ACC112 (cell line): ENCODE measurements around the gene CLEC20A.

Experiments
- H2AFZ ChIP-seq: fragments of 200-600 bp; sonication (generic); one replicate; pipeline ENCODE4 v1.6.0; 2017; ENCODE audit warnings: antibody characterized with exemption, low read length; ENCODE audit not compliant: unreplicated experiment
- H3K27ac ChIP-seq: fragments of 200-600 bp; sonication (generic); 2 replicates; pipeline ENCODE4 v1.5.1; 2014; ENCODE audit warnings: low read depth, mild to moderate bottlenecking, antibody characterized with exemption, low read length, moderate library complexity
- H3K27me3 ChIP-seq: fragments of 200-600 bp; sonication (generic); 2 replicates; pipeline ENCODE4 v1.6.1; 2014; ENCODE audit warnings: mild to moderate bottlenecking, antibody characterized with exemption, low read length, moderate library complexity, mixed read lengths; ENCODE audit not compliant: insufficient read depth
- H3K36me3 ChIP-seq: fragments of 200-600 bp; sonication (generic); 2 replicates; pipeline ENCODE4 v1.6.1; 2016; ENCODE audit warnings: mild to moderate bottlenecking, antibody characterized with exemption, low read length, moderate library complexity, mixed read lengths; ENCODE audit not compliant: insufficient read depth
- H3K4me1 ChIP-seq: fragments of 200-600 bp; sonication (generic); one replicate; pipeline ENCODE4 v1.6.1; 2016; ENCODE audit warnings: low read length, mixed read lengths; ENCODE audit not compliant: insufficient read depth, unreplicated experiment, control insufficient read depth
- H3K4me3 ChIP-seq: fragments of 200-600 bp; sonication (generic); 2 replicates; pipeline ENCODE4 v1.5.1; 2014; ENCODE audit warnings: mild to moderate bottlenecking, low read depth, low read length
- H3K79me2 ChIP-seq: fragments of 200-600 bp; sonication (generic); one replicate; pipeline ENCODE4 v1.6.0; 2016; ENCODE audit warnings: low read length; ENCODE audit not compliant: control insufficient read depth, unreplicated experiment, insufficient read depth

The CLEC20A gene

GRCh38 chr1:178472531-178472930 lies 24.2 kb downstream of the CLEC20A start:
- Histone ChIP-seq H3K36me3 (peaks cover 17% of the 10 kb centered on the region), H2AFZ (no peak overlapping the region), H3K27me3 (no peaks in the 10 kb centered on the region), H3K4me1 (no peaks in the 10 kb centered on the region), H3K27ac (no peak overlapping the region), H3K79me2 (no peaks in the 10 kb centered on the region), H3K4me3 (no peak overlapping the region)

- no peak overlapping the region for H3K27ac ChIP-seq
- no peaks in the 10 kb centered on the region for H3K79me2 ChIP-seq
- H3K36me3 ChIP-seq = peaks cover 35% of the 10 kb centered on the region
- H2AFZ ChIP-seq = no peak overlapping the region
- H3K27me3 ChIP-seq = no peaks in the 10 kb centered on the region
- no peaks in the 10 kb centered on the region for H3K4me1 ChIP-seq
- H3K4me3 ChIP-seq = no peak overlapping the region
These were observed 26.3 kb downstream of the CLEC20A start for GRCh38 chr1:178470411-178470960.

GRCh38 chr1:178467837-178468236 lies 28.9 kb downstream of the CLEC20A start:
- H3K36me3 ChIP-seq = peaks cover 28% of the 10 kb centered on the region
- H3K4me1 ChIP-seq = peaks cover 19% of the 10 kb centered on the region
- no peak overlapping the region for H3K27ac ChIP-seq
- no peaks in the 10 kb centered on the region for H3K27me3 ChIP-seq
- H3K79me2 ChIP-seq = no peaks in the 10 kb centered on the region
- H3K4me3 ChIP-seq = no peak overlapping the region
- H2AFZ ChIP-seq = no peak overlapping the region

GRCh38 chr1:178465011-178465410 lies 31.8 kb downstream of the CLEC20A start:
- Histone ChIP-seq H2AFZ (no peak overlapping the region), H3K27me3 (no peaks in the 10 kb centered on the region), H3K79me2 (no peaks in the 10 kb centered on the region), H3K27ac (peak overlapping the region; percentile 13), H3K36me3 (peaks cover 28% of the 10 kb centered on the region), H3K4me3 (no peak overlapping the region), H3K4me1 (peaks cover 19% of the 10 kb centered on the region)

GRCh38 chr1:178464566-178464965 lies 32.2 kb downstream of the CLEC20A start:
- no peaks in the 10 kb centered on the region for H3K79me2 ChIP-seq
- peak overlapping the region; percentile 13 for H3K27ac ChIP-seq
- no peak overlapping the region for H3K4me3 ChIP-seq
- no peaks in the 10 kb centered on the region for H3K27me3 ChIP-seq
- peaks cover 19% of the 10 kb centered on the region for H3K4me1 ChIP-seq
- H3K36me3 ChIP-seq = peaks cover 28% of the 10 kb centered on the region
- H2AFZ ChIP-seq = no peak overlapping the region

- Histone ChIP-seq H2AFZ (no peak overlapping the region), H3K79me2 (no peaks in the 10 kb centered on the region), H3K27me3 (no peaks in the 10 kb centered on the region), H3K4me3 (no peak overlapping the region), H3K4me1 (peaks cover 19% of the 10 kb centered on the region), H3K36me3 (peaks cover 28% of the 10 kb centered on the region), H3K27ac (peak overlapping the region; percentile 13; the same call in 1 of the 2 replicates)
These were observed 32.6 kb downstream of the CLEC20A start for GRCh38 chr1:178464141-178464540.

- Histone ChIP-seq H3K79me2 (no peaks in the 10 kb centered on the region), H3K4me3 (no peak overlapping the region), H3K27me3 (no peaks in the 10 kb centered on the region), H2AFZ (no peak overlapping the region), H3K27ac (no peak overlapping the region), H3K36me3 (peaks cover 15% of the 10 kb centered on the region), H3K4me1 (peaks cover 19% of the 10 kb centered on the region)
These were observed 35.1 kb downstream of the CLEC20A start for GRCh38 chr1:178461701-178462100.

GRCh38 chr1:178461104-178461503 lies 35.7 kb downstream of the CLEC20A start:
- H3K4me3 ChIP-seq = no peak overlapping the region
- no peak overlapping the region for H3K27ac ChIP-seq
- peaks cover 13% of the 10 kb centered on the region for H3K36me3 ChIP-seq
- H3K27me3 ChIP-seq = no peaks in the 10 kb centered on the region
- H3K79me2 ChIP-seq = no peaks in the 10 kb centered on the region
- no peak overlapping the region for H2AFZ ChIP-seq
- peaks cover 19% of the 10 kb centered on the region for H3K4me1 ChIP-seq

GRCh38 chr1:178458203-178458602 lies 38.6 kb downstream of the CLEC20A start:
- H3K27me3 ChIP-seq = no peaks in the 10 kb centered on the region
- no peak overlapping the region for H2AFZ ChIP-seq
- no peaks in the 10 kb centered on the region for H3K79me2 ChIP-seq
- H3K4me1 ChIP-seq = no peaks in the 10 kb centered on the region
- H3K4me3 ChIP-seq = no peak overlapping the region
- peaks cover 11% of the 10 kb centered on the region for H3K36me3 ChIP-seq
- no peak overlapping the region for H3K27ac ChIP-seq

GRCh38 chr1:178457651-178458050 lies 39.1 kb downstream of the CLEC20A start:
- no peaks in the 10 kb centered on the region for H3K4me1 ChIP-seq
- H2AFZ ChIP-seq = no peak overlapping the region
- no peaks in the 10 kb centered on the region for H3K79me2 ChIP-seq
- peaks cover 11% of the 10 kb centered on the region for H3K36me3 ChIP-seq
- H3K27ac ChIP-seq = no peak overlapping the region
- H3K4me3 ChIP-seq = no peak overlapping the region
- no peaks in the 10 kb centered on the region for H3K27me3 ChIP-seq

GRCh38 chr1:178456472-178456871 lies 40.3 kb downstream of the CLEC20A start:
- H2AFZ ChIP-seq = no peak overlapping the region
- H3K36me3 ChIP-seq = peaks cover 16% of the 10 kb centered on the region
- H3K79me2 ChIP-seq = no peaks in the 10 kb centered on the region
- H3K27ac ChIP-seq = no peak overlapping the region
- H3K4me1 ChIP-seq = peaks cover 7% of the 10 kb centered on the region
- no peak overlapping the region for H3K4me3 ChIP-seq
- H3K27me3 ChIP-seq = no peaks in the 10 kb centered on the region
